Stimulated activated CD4-positive, alpha-beta T cell treated with anti-CD3 and anti-CD28 coated beads, Interleukin-1b, Interleukin-23, amount 100 ng/mL, for 48 hours (primary cell): Measurements from ENCODE around the gene PXDC1.
"Not testable (repeated sequence)": the region's sequence is repeated elsewhere in the genome, so short reads cannot be mapped to it uniquely, and the experiment has no call there.

Experiments
- DNase-seq: peaks from one replicate; pipeline ENCODE4 v3.0.0-alpha.2; 2020

Gene PXDC1

GRCh38 chr6:3729603-3730344, 21.7 kb downstream of the PXDC1 start:
- no peak for DNase-seq

GRCh38 chr6:3727593-3728108, 23.9 kb downstream of the PXDC1 start:
- DNase-seq: no peak

GRCh38 chr6:3727036-3727435, 24.5 kb downstream of the PXDC1 start:
- DNase-seq: no peak

GRCh38 chr6:3726421-3726820, 25.1 kb downstream of the PXDC1 start:
- DNase-seq: no peak

GRCh38 chr6:3725145-3726047, 26.1 kb downstream of the PXDC1 start:
- DNase-seq: no peak

GRCh38 chr6:3724451-3725144, 26.9 kb downstream of the PXDC1 start:
- DNase-seq: no peak

- DNase-seq: no peak
Observed at GRCh38 chr6:3723966-3724365, 27.5 kb downstream of the PXDC1 start.

- no peak for DNase-seq
Observed at GRCh38 chr6:3723251-3723650, 28.3 kb downstream of the PXDC1 start.

GRCh38 chr6:3722785-3723184, 28.7 kb downstream of the PXDC1 start:
- no peak for DNase-seq

- DNase-seq: no peak
Observed at GRCh38 chr6:3721810-3722621, 29.5 kb downstream of the PXDC1 start.

- not testable (repeated sequence) for DNase-seq
Observed at GRCh38 chr6:3720770-3721169, 30.7 kb downstream of the PXDC1 start.

GRCh38 chr6:3719462-3720308, 31.8 kb downstream of the PXDC1 start:
- DNase-seq: no peak

- DNase-seq: no peak
Observed at GRCh38 chr6:3718407-3718806, 33.1 kb downstream of the PXDC1 start.

- no peak for DNase-seq
Observed at GRCh38 chr6:3715285-3715684, 36.2 kb downstream of the PXDC1 start.

- DNase-seq: no peak
Observed at GRCh38 chr6:3714768-3715167, 36.7 kb downstream of the PXDC1 start.

GRCh38 chr6:3714111-3714510, 37.4 kb downstream of the PXDC1 start:
- no peak for DNase-seq

GRCh38 chr6:3712827-3713665, 38.5 kb downstream of the PXDC1 start:
- no peak for DNase-seq

- no peak for DNase-seq
Observed at GRCh38 chr6:3711776-3712175, 39.7 kb downstream of the PXDC1 start.

GRCh38 chr6:3710403-3710802, 41.1 kb downstream of the PXDC1 start:
- DNase-seq: no peak

- DNase-seq: no peak
Observed at GRCh38 chr6:3708540-3708939, 43.0 kb downstream of the PXDC1 start.
